Rectal smooth muscle tissue (tissue), 1 donor: ENCODE results near the gene UPF1.

Experiments
- H3K27ac ChIP-seq: one replicate; pipeline ENCODE4 v1.7.0; 2013; ENCODE audit warnings: low read depth, low read length, inconsistent platforms
- H3K27me3 ChIP-seq: one replicate; pipeline ENCODE4 v1.7.0; 2013; ENCODE audit warnings: low read length; ENCODE audit not compliant: control insufficient read depth, insufficient read depth
- H3K36me3 ChIP-seq: one replicate; pipeline ENCODE4 v1.7.0; 2013; ENCODE audit warnings: low read length; ENCODE audit not compliant: control insufficient read depth, insufficient read depth
- H3K4me1 ChIP-seq: one replicate; pipeline ENCODE4 v1.7.0; 2013; ENCODE audit warnings: low read length; ENCODE audit not compliant: control insufficient read depth, insufficient read depth
- H3K4me3 ChIP-seq: one replicate; pipeline ENCODE4 v1.7.0; 2013; ENCODE audit warnings: low read length
- H3K9ac ChIP-seq: one replicate; pipeline ENCODE4 v1.7.0; 2013; ENCODE audit warnings: low read length

The UPF1 gene

GRCh38 chr19:18879579-18880373 lies 48.0 kb downstream of the UPF1 start:
- H3K27ac ChIP-seq = no peak overlapping the region
- no peak overlapping the region for H3K9ac ChIP-seq
- no peaks in the 10 kb centered on the region for H3K4me1 ChIP-seq
- H3K4me3 ChIP-seq = no peak overlapping the region
- no peaks in the 10 kb centered on the region for H3K27me3 ChIP-seq
- H3K36me3 ChIP-seq = no peaks in the 10 kb centered on the region

- no peak overlapping the region for H3K9ac ChIP-seq
- no peaks in the 10 kb centered on the region for H3K27me3 ChIP-seq
- no peaks in the 10 kb centered on the region for H3K36me3 ChIP-seq
- no peak overlapping the region for H3K4me3 ChIP-seq
- H3K4me1 ChIP-seq = no peaks in the 10 kb centered on the region
- no peak overlapping the region for H3K27ac ChIP-seq
Measured at GRCh38 chr19:18881491-18881890, 49.7 kb downstream of the UPF1 start.

- Histone ChIP-seq H3K4me1 (no peaks in the 10 kb centered on the region), H3K36me3 (no peaks in the 10 kb centered on the region), H3K27ac (no peak overlapping the region), H3K9ac (no peak overlapping the region), H3K27me3 (no peaks in the 10 kb centered on the region), H3K4me3 (no peak overlapping the region)
Measured at GRCh38 chr19:18883526-18884304, 52.0 kb downstream of the UPF1 start.

GRCh38 chr19:18886972-18887371 lies 55.2 kb downstream of the UPF1 start:
- no peak overlapping the region for H3K27ac ChIP-seq
- H3K27me3 ChIP-seq = no peaks in the 10 kb centered on the region
- no peak overlapping the region for H3K4me3 ChIP-seq
- no peaks in the 10 kb centered on the region for H3K36me3 ChIP-seq
- H3K9ac ChIP-seq = no peak overlapping the region
- no peaks in the 10 kb centered on the region for H3K4me1 ChIP-seq

GRCh38 chr19:18889949-18890745 lies 58.4 kb downstream of the UPF1 start:
- H3K4me3 ChIP-seq = no peak overlapping the region
- no peak overlapping the region for H3K27ac ChIP-seq
- H3K36me3 ChIP-seq = no peaks in the 10 kb centered on the region
- H3K27me3 ChIP-seq = peaks cover 18% of the 10 kb centered on the region
- H3K9ac ChIP-seq = no peak overlapping the region
- peaks cover 2% of the 10 kb centered on the region for H3K4me1 ChIP-seq

DNA sequence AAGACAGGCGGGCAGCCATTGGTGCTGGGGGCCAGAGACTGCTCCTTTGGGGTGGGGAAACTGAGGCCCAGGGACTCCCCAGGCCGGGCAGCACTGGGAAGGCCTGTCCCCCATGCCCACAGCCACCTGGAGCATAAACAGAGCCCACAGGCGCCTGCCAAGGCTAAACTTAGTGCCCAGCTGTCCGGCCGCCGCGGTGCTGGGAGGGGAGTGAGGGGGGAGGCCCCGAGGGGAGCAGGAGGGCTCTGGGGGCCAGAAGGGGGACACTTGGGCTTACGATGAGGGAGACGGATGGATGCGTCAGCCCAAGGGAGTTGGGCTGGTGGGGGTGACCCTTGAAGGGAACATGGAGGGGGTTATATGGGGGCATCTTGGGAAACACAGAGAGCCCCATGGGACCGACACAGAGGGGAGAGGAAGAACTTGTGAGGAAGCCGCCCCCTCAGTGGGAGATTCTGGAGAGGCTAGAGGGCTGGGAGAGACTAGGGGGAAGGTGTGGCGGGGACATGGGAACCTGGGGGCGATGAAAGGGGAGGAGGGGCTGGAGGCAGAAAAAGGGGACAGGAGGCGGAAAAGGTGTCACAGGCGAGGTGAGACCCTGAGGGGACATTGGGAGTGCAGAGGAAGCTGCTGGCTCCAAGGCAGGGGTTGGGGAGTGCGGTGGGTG lies 62.0 kb downstream of the UPF1 start:
- Histone ChIP-seq H3K4me1 (peaks cover 3% of the 10 kb centered on the region), H3K9ac (no peak overlapping the region), H3K4me3 (no peak overlapping the region), H3K27ac (peak overlapping the region; percentile 7), H3K27me3 (peaks cover 25% of the 10 kb centered on the region), H3K36me3 (no peaks in the 10 kb centered on the region)

GRCh38 chr19:18894254-18895037 lies 62.7 kb downstream of the UPF1 start:
- peak overlapping the region; percentile 55 for H3K27ac ChIP-seq
- H3K4me1 ChIP-seq = peaks cover 3% of the 10 kb centered on the region
- peaks cover 5% of the 10 kb centered on the region for H3K36me3 ChIP-seq
- H3K27me3 ChIP-seq = peaks cover 25% of the 10 kb centered on the region
- peak overlapping the region; percentile 44 for H3K4me3 ChIP-seq
- no peak overlapping the region for H3K9ac ChIP-seq

GRCh38 chr19:18895038-18895823 lies 63.5 kb downstream of the UPF1 start:
- peaks cover 3% of the 10 kb centered on the region for H3K4me1 ChIP-seq
- peaks cover 25% of the 10 kb centered on the region for H3K27me3 ChIP-seq
- peaks cover 9% of the 10 kb centered on the region for H3K36me3 ChIP-seq
- peak overlapping the region; percentile 30 for H3K27ac ChIP-seq
- H3K9ac ChIP-seq = no peak overlapping the region
- H3K4me3 ChIP-seq = peak overlapping the region; percentile 44

DNA sequence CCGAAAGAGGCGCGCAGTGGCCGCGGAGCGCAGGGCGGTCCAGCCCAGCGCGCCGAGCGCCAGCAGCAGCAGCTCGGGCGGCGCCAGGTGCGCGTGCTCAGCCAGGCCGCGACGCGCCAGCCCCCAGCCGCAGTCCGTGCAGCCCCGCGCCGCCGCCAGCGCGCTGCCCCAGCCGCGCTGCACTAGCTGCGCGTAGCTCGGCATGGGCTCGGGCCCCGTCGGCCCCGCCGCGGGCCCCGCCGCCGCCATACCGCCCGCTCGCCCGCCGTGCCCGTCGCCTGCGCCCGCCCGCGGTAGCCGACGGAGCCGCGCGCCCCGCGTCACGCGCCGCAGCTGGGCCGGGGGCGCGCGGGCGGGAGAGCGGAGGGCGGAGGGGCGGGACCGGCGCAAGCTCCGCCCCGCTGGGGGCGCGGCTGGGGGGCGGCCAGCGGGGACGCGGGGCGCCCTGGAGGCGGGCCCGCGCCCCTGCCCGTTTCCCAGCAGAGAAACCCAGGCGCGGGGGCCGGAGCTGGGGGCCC lies 64.1 kb downstream of the UPF1 start, which contains the start of gene CERS1:
Gene CERS1 (minus strand): TSS at position 335 of the 518 bp plus-strand sequence. CDS start 86 bp downstream, at position 249.
- Histone ChIP-seq H3K4me3 (peak within 1 kb of the TSS; percentile 44), H3K9ac (no peak within 1 kb of the TSS), H3K27me3 (peaks cover 25% of the 10 kb centered on the region), H3K36me3 (peaks cover 12% of the 10 kb centered on the region), H3K27ac (peak within 1 kb of the TSS; percentile 30), H3K4me1 (peaks cover 3% of the 10 kb centered on the region)

- H3K9ac ChIP-seq = no peak overlapping the region
- H3K27me3 ChIP-seq = peaks cover 25% of the 10 kb centered on the region
- H3K4me1 ChIP-seq = peaks cover 3% of the 10 kb centered on the region
- H3K4me3 ChIP-seq = no peak overlapping the region
- H3K36me3 ChIP-seq = peaks cover 15% of the 10 kb centered on the region
- H3K27ac ChIP-seq = no peak overlapping the region
Measured at GRCh38 chr19:18896421-18896841, 64.7 kb downstream of the UPF1 start.
